HCT116 (cell line): ENCODE results near the gene GNA15. TPM values are rescaled to one million over a fixed set of nuclear protein-coding genes. Genes with fewer than 3 reads are reported as not detected.
"Not testable (repeated sequence)": the region's sequence is repeated elsewhere in the genome, so short reads cannot be mapped to it uniquely, and the experiment has no call there.

Experiments
- ATAC-seq: fragments of 200-7000 bp; cut with Tn5 transposase; 2 replicates; pipeline ENCODE4 v1.9.1; 2020; ENCODE audit warnings: mild to moderate bottlenecking, moderate library complexity
- BruUV-seq: library from RNA; stranded (reverse); fragments of 400-500 nt; replicated peaks from 2 replicates; lab custom pipeline; 2021; lab: Mats Ljungman, UMichigan
- CTCF ChIA-PET: fragments of 300-600 bp; sonication (Branson Sonifier 250); formaldehyde crosslinking; loops from one replicate; lab custom pipeline; 2021; ENCODE audit warnings: antibody characterized with exemption; lab: Charles Lee
- POLR2A ChIA-PET: fragments of 300-600, 350-600 bp; sonication (Branson Sonifier 250); formaldehyde crosslinking; loops from one replicate; lab custom pipeline; 2021; ENCODE audit warnings: antibody characterized with exemption; lab: Charles Lee
- RAD21 ChIA-PET, 2 experiments: fragments of 300-600 bp; sonication (Branson Sonifier 250); formaldehyde crosslinking; loops; one replicate each; lab custom pipeline; 2023; ENCODE audit warnings: low total read pairs in 2 of 2; ENCODE audit not compliant: uncharacterized antibody in 2 of 2, unreplicated experiment in 2 of 2, low non-redundant PET in 1 of 2; lab: Charles Lee
- DNase-seq: peaks from one replicate; pipeline ENCODE4 v3.0.0-alpha.2; 2010; ENCODE audit warnings: low read depth, low spot score
- H2AFZ ChIP-seq: fragments of 200-600 bp; shearing (Covaris generic), sonication (generic); 2 replicates; pipeline ENCODE4 v1.6.1; 2017; ENCODE audit warnings: low read depth, mixed run types, mixed read lengths, antibody characterized with exemption, low read length; ENCODE audit not compliant: poor library complexity, severe bottlenecking
- H3K27ac ChIP-seq: 2 replicates; pipeline ENCODE4 v1.5.1; 2012; ENCODE audit warnings: low read depth, low read length
- H3K27me3 ChIP-seq: fragments of 200-600 bp; sonication (generic); 2 replicates; pipeline ENCODE4 v1.6.1; 2016; ENCODE audit warnings: mixed run types, low read length, mixed read lengths; ENCODE audit not compliant: insufficient read depth
- H3K36me3 ChIP-seq, 2 experiments: fragments of 200-500 bp in 1 of 2; fragments of 200-600 bp in 1 of 2; sonication (Bioruptor generic) in 1 of 2; sonication (generic) in 1 of 2; 2 replicates each; pipeline versions ENCODE4 v1.5.1 to v1.6.1; 2014 to 2016; ENCODE audit warnings: low read length in 2 of 2, inconsistent platforms in 1 of 2, mixed read lengths in 1 of 2, mixed run types in 1 of 2; ENCODE audit not compliant: insufficient read depth in 2 of 2, control insufficient read depth in 1 of 2
- H3K4me1 ChIP-seq, 2 experiments: fragments of 200-600 bp in 1 of 2; sonication (generic) in 1 of 2; 2 replicates each; pipeline versions ENCODE4 v1.5.1 to v1.6.1; 2012 to 2017; ENCODE audit warnings: low read length in 2 of 2, inconsistent platforms in 1 of 2, mild to moderate bottlenecking in 1 of 2, mixed read lengths in 1 of 2, mixed run types in 1 of 2, moderate library complexity in 1 of 2; ENCODE audit not compliant: insufficient read depth in 2 of 2, control insufficient read depth in 1 of 2
- H3K4me2 ChIP-seq: fragments of 200-600 bp; sonication (generic); 2 replicates; pipeline ENCODE4 v1.6.1; 2017; ENCODE audit warnings: mixed run types, low read length, mixed read lengths
- H3K4me3 ChIP-seq, 2 experiments: fragments of 200-600 bp in 1 of 2; sonication (generic) in 1 of 2; replicated peaks in 1 of 2; 2 replicates each; pipeline ENCODE4 v1.5.1; 2011 to 2016; ENCODE audit warnings: low read length in 2 of 2, control low read depth in 1 of 2, low read depth in 1 of 2, mild to moderate bottlenecking in 1 of 2, mixed read lengths in 1 of 2, mixed run types in 1 of 2
- H3K79me2 ChIP-seq: fragments of 200-600 bp; sonication (generic); 2 replicates; pipeline ENCODE4 v1.6.1; 2017; ENCODE audit warnings: mild to moderate bottlenecking, mixed run types, low read length, moderate library complexity, mixed read lengths; ENCODE audit not compliant: insufficient read depth
- H3K9ac ChIP-seq: fragments of 200-600 bp; sonication (generic); 2 replicates; pipeline ENCODE4 v1.6.1; 2016; ENCODE audit warnings: low read length, mixed read lengths
- H3K9me2 ChIP-seq: fragments of 200-600 bp; sonication (generic), shearing (Covaris generic); 2 replicates; pipeline ENCODE4 v1.6.1; 2017; ENCODE audit warnings: mixed run types, mild to moderate bottlenecking, moderate library complexity; ENCODE audit not compliant: insufficient read depth
- H3K9me3 ChIP-seq, 2 experiments: fragments of 200-500 bp in 1 of 2; fragments of 200-600 bp in 1 of 2; sonication (Bioruptor generic) in 1 of 2; sonication (generic) in 1 of 2; 2 replicates each; pipeline ENCODE4 v1.6.1; 2014 to 2017; ENCODE audit warnings: low read length in 2 of 2, mixed read lengths in 2 of 2, inconsistent platforms in 1 of 2, low read depth in 1 of 2, mild to moderate bottlenecking in 1 of 2, mixed run types in 1 of 2, moderate library complexity in 1 of 2; ENCODE audit not compliant: control insufficient read depth in 1 of 2, insufficient read depth in 1 of 2
- H4K20me1 ChIP-seq: fragments of 200-600 bp; sonication (generic), shearing (Covaris generic); 2 replicates; pipeline ENCODE4 v1.6.1; 2017; ENCODE audit warnings: mixed run types, mild to moderate bottlenecking, moderate library complexity; ENCODE audit not compliant: insufficient read depth
- CTCF ChIP-seq, 3 experiments: fragments of 200-600 bp in 1 of 3; sonication (generic) in 1 of 3; IDR thresholded peaks in 2 of 3; conservative IDR thresholded peaks in 1 of 3; 2 replicates each; pipeline ENCODE4 v1.5.1; 2012 to 2017; ENCODE audit warnings: low read depth in 2 of 3, low read length in 2 of 3, antibody characterized with exemption in 1 of 3, borderline replicate concordance in 1 of 3, control low read depth in 1 of 3, mild to moderate bottlenecking in 1 of 3, mixed read lengths in 1 of 3, mixed run types in 1 of 3, moderate library complexity in 1 of 3; ENCODE audit not compliant: insufficient read depth in 1 of 3
- EGR1 ChIP-seq: IDR thresholded peaks from 2 replicates; pipeline ENCODE4 v1.6.1; 2012; ENCODE audit warnings: low read depth
- ELF1 ChIP-seq: IDR thresholded peaks from 2 replicates; pipeline ENCODE4 v1.6.1; 2012; ENCODE audit warnings: low read depth, borderline replicate concordance
- EZH2phosphoT487 ChIP-seq: fragments of 200-600 bp; IDR thresholded peaks from 2 replicates; pipeline ENCODE4 v1.6.1; 2018; ENCODE audit warnings: antibody characterized with exemption, borderline replicate concordance
- FOSL1 ChIP-seq: IDR thresholded peaks from 2 replicates; pipeline ENCODE4 v1.6.1; 2012; ENCODE audit warnings: low read depth
- JUND ChIP-seq: IDR thresholded peaks from 2 replicates; pipeline ENCODE4 v1.6.1; 2012
- SIN3A ChIP-seq: IDR thresholded peaks from 2 replicates; pipeline ENCODE4 v1.6.1; 2012; ENCODE audit warnings: low read depth
- intact Hi-C: fragments of 100-400 bp; cut with micrococcal nuclease; formaldehyde crosslinking; loops from 2 replicates; pipeline ENCODE4 v1.10.0; 2022
- total RNA-seq: library from RNA; stranded (reverse); gene quantifications from one replicate; pipeline ENCODE4 v1.2.1, GENCODE V29; 2021; ENCODE audit not compliant: unreplicated experiment
- TF ChIP-seq, protein P1 (sequence below): IDR thresholded peaks from 2 replicates; pipeline ENCODE4 v1.6.1; 2012

GNA15 gene
- total RNA-seq, 1 experiment from 2014 or later, result 1.5 TPM

GRCh38 chr19:3190921-3191805 is 55.3 kb downstream of the GNA15 start:
- H3K27me3 ChIP-seq, result no peaks in the 10 kb centered on the region
- no peak overlapping the region for H3K4me2 ChIP-seq
- CTCF ChIA-PET, result no interaction called here
- intact Hi-C loops, result no loop called here
- no peak overlapping the region for H3K27ac ChIP-seq
- H4K20me1 ChIP-seq, result peaks cover 9% of the 10 kb centered on the region; the same call in 1 of the 2 replicates
- H3K79me2 ChIP-seq, result peaks cover 96% of the 10 kb centered on the region
- no TSS peak for BruUV-seq
- RAD21 ChIA-PET, result no interaction called here
- H3K9ac ChIP-seq, result no peak overlapping the region
- no peaks in the 10 kb centered on the region for H3K9me3 ChIP-seq
- no peaks in the 10 kb centered on the region for H3K9me2 ChIP-seq
- DNase-seq (no peak), ATAC-seq (no peak)
- no peak overlapping the region for H3K4me3 ChIP-seq
- no peak overlapping the region for H2AFZ ChIP-seq
- POLR2A ChIA-PET, result no interaction called here
- peaks cover 6 to 45% of the 10 kb centered on the region in 2 experiments; a peak in 3 of 4 replicates for H3K36me3 ChIP-seq
- H3K4me1 ChIP-seq, result peaks cover 10 to 24% of the 10 kb centered on the region in 2 experiments; a peak in 3 of 4 replicates
- TF ChIP-seq EZH2phosphoT487 (no peak), FOSL1 (no peak), CTCF (IDR thresholded peaks at IDR 0.05 in 2 of 3, conservative IDR thresholded peaks at IDR 0.05 in 1 of 3; ENCODE audit: borderline replicate concordance in 1 of 3, insufficient read depth in 1 of 3, low read depth in 2 of 3, low read length in 2 of 3) (no peak), SIN3A (no peak), EGR1 (no peak), JUND (no peak), ELF1 (no peak)
- TF ChIP-seq, protein P1, sequence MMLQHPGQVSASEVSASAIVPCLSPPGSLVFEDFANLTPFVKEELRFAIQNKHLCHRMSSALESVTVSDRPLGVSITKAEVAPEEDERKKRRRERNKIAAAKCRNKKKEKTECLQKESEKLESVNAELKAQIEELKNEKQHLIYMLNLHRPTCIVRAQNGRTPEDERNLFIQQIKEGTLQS, result no peak
- TF ChIP-seq, all 23 proteins: peak for 0

DNA sequence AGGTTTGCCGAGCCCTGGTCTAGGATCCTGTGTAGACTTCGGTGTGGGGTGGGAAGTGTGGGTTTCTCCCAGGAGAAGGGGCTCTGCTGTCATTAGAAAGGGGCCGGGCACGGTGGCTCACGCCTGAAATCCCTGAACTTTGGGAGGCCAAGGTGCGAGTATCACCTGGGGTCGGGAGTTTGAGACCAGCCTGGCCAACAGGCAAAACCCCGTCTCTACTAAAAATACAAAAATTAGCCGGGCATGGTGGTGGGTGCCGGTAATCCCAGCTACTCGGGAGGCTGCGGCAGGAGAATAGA is 55.9 kb downstream of the GNA15 start:
- POLR2A ChIA-PET, H4K20me1 ChIP-seq, BruUV-seq, H3K27me3 ChIP-seq, H3K4me2 ChIP-seq, DNase-seq, ATAC-seq, H2AFZ ChIP-seq, H3K9me3 ChIP-seq, H3K4me3 ChIP-seq, CTCF ChIA-PET, intact Hi-C loops, H3K9me2 ChIP-seq, H3K9ac ChIP-seq, RAD21 ChIA-PET, H3K27ac ChIP-seq: not testable (repeated sequence)
- peaks cover 10 to 24% of the 10 kb centered on the region in 2 experiments; a peak in 3 of 4 replicates for H3K4me1 ChIP-seq
- H3K36me3 ChIP-seq, result peaks cover 6 to 51% of the 10 kb centered on the region in 2 experiments; a peak in 3 of 4 replicates
- peaks cover 91% of the 10 kb centered on the region for H3K79me2 ChIP-seq
